ENCODE data around the gene AIRE.

Gene AIRE

GRCh38 chr21:44328242-44328895 lies 42.7 kb downstream of the AIRE start:
- Histone ChIP-seq H3K36me3 (ENCODE audit: insufficient read depth, low read length) (peaks cover 67% of the 10 kb centered on the region), H3K4me1 (ENCODE audit: insufficient read depth, low read length) (no peaks in the 10 kb centered on the region), H3K9ac (ENCODE audit: low read depth, low read length) (no peak overlapping the region), H2AFZ (ENCODE audit: low read depth, low read length) (no peak overlapping the region), H3K27me3 (ENCODE audit: insufficient read depth, low read length, poor library complexity) (no peaks in the 10 kb centered on the region), H3K4me2 (ENCODE audit: insufficient read depth, low read length) (no peak overlapping the region), H3K27ac (ENCODE audit: low read length) (no peak overlapping the region), H4K20me1 (ENCODE audit: insufficient read depth, low read length) (peaks cover 32% of the 10 kb centered on the region), H3K79me2 (ENCODE audit: insufficient read depth, low read length) (no peaks in the 10 kb centered on the region), H3K4me3 (ENCODE audit: low read depth in 1 of 2, low read length in 2 of 2) (no peak overlapping the region), H3K9me3 (ENCODE audit: insufficient read depth, low read length, severe bottlenecking) (no peaks in the 10 kb centered on the region)
- ATAC-seq (ENCODE audit: insufficient read depth, low read depth): peak; percentile 2; the same call in 1 of the 3 replicates
- TF ChIP-seq EZH2 (IDR thresholded peaks at IDR 0.05; ENCODE audit: borderline replicate concordance, low read depth, low read length, severe bottlenecking) (no peak), CTCF (IDR thresholded peaks at IDR 0.05; ENCODE audit: borderline replicate concordance, extremely low read depth, low read length, poor library complexity, severe bottlenecking) (no peak)
- no peak for DNase-seq

- H3K4me2 ChIP-seq (ENCODE audit: insufficient read depth, low read length): no peak overlapping the region
- DNase-seq (no peak), ATAC-seq (ENCODE audit: insufficient read depth, low read depth) (0 out of 3 replicates have a peak, but pooled peaks have one; percentile 1)
- H2AFZ ChIP-seq (ENCODE audit: low read depth, low read length): no peak overlapping the region
- H4K20me1 ChIP-seq (ENCODE audit: insufficient read depth, low read length): peaks cover 35% of the 10 kb centered on the region
- no peaks in the 10 kb centered on the region for H3K4me1 ChIP-seq (ENCODE audit: insufficient read depth, low read length)
- H3K27ac ChIP-seq (ENCODE audit: low read length): no peak overlapping the region
- TF ChIP-seq EZH2 (IDR thresholded peaks at IDR 0.05; ENCODE audit: borderline replicate concordance, low read depth, low read length, severe bottlenecking): no peak
- no peak for TF ChIP-seq CTCF (IDR thresholded peaks at IDR 0.05; ENCODE audit: borderline replicate concordance, extremely low read depth, low read length, poor library complexity, severe bottlenecking)
- H3K9me3 ChIP-seq (ENCODE audit: insufficient read depth, low read length, severe bottlenecking): no peaks in the 10 kb centered on the region
- H3K4me3 ChIP-seq (ENCODE audit: low read depth in 1 of 2, low read length in 2 of 2): no peak overlapping the region
- H3K36me3 ChIP-seq (ENCODE audit: insufficient read depth, low read length): peaks cover 58% of the 10 kb centered on the region
- H3K79me2 ChIP-seq (ENCODE audit: insufficient read depth, low read length): no peaks in the 10 kb centered on the region
- H3K9ac ChIP-seq (ENCODE audit: low read depth, low read length): no peak overlapping the region
- no peaks in the 10 kb centered on the region for H3K27me3 ChIP-seq (ENCODE audit: insufficient read depth, low read length, poor library complexity)
These were observed 43.6 kb downstream of the AIRE start for GRCh38 chr21:44329086-44329889.

- Histone ChIP-seq H3K9ac (ENCODE audit: low read depth, low read length) (no peak overlapping the region), H3K36me3 (ENCODE audit: insufficient read depth, low read length) (peaks cover 54% of the 10 kb centered on the region), H3K4me3 (ENCODE audit: low read depth in 1 of 2, low read length in 2 of 2) (no peak overlapping the region), H3K4me2 (ENCODE audit: insufficient read depth, low read length) (no peak overlapping the region), H3K27me3 (ENCODE audit: insufficient read depth, low read length, poor library complexity) (no peaks in the 10 kb centered on the region), H3K9me3 (ENCODE audit: insufficient read depth, low read length, severe bottlenecking) (no peaks in the 10 kb centered on the region), H2AFZ (ENCODE audit: low read depth, low read length) (no peak overlapping the region), H3K27ac (ENCODE audit: low read length) (no peak overlapping the region), H4K20me1 (ENCODE audit: insufficient read depth, low read length) (peaks cover 35% of the 10 kb centered on the region), H3K79me2 (ENCODE audit: insufficient read depth, low read length) (no peaks in the 10 kb centered on the region), H3K4me1 (ENCODE audit: insufficient read depth, low read length) (no peaks in the 10 kb centered on the region)
- ATAC-seq (ENCODE audit: insufficient read depth, low read depth): peak; percentile 5; the same call in 1 of the 3 replicates
- no peak for TF ChIP-seq EZH2 (IDR thresholded peaks at IDR 0.05; ENCODE audit: borderline replicate concordance, low read depth, low read length, severe bottlenecking)
- no peak for TF ChIP-seq CTCF (IDR thresholded peaks at IDR 0.05; ENCODE audit: borderline replicate concordance, extremely low read depth, low read length, poor library complexity, severe bottlenecking)
- DNase-seq: no peak
These were observed 44.5 kb downstream of the AIRE start for GRCh38 chr21:44329971-44330681.
